Heart left ventricle (tissue), 13 donors: ENCODE measurements around the gene BAZ1B.

Experiments
- CTCF ChIP-seq, 12 donors: fragments of 200-600 bp; sonication (generic) in 4 of 12; IDR thresholded peaks; one replicate each; pipeline versions ENCODE4 v1.5.0 to v1.8.0; 2018 to 2022; ENCODE audit warnings: antibody characterized with exemption in 12 of 12, mild to moderate bottlenecking in 5 of 12
- POLR2A ChIP-seq, 2 donors: fragments of 450-650 bp; IDR thresholded peaks; one replicate each; pipeline ENCODE4 v1.6.1; 2017; ENCODE audit warnings: antibody characterized with exemption in 2 of 2, mild to moderate bottlenecking in 2 of 2, moderate library complexity in 2 of 2
- donor health status: ischemic (EF 13 %, LVEDD 7.1; RV severe dilation, severe dysfunction).
- donor health status: DM: no; HTN: yes; CAD: no.
- donor health status: DM: no; HTN: no; CAD: no.
- donor health status: ischemic (EF 25% LVEDD 6.9; RV normal size, moderate dysfunction).
- donor health status: ischemic (EF 25% LVEDD 5.7; RV mildly dilated, moderate dysfunction).
- donor health status: ischemic (EF 35%, LVEDD 5.7; RV mildly dilated, moderate dysfunction).
- donor health status: nonischemic (EF 11% LVEDD 7.7; RV severe dilation, severe dysfunction).
- donor health status: DM: yes; HTN: yes; CAD: no.
- donor health status: PGD.
- donor health status: ischemic (EF 29% LVEDD 5.4; RV normal size, mild dysfunction).
- donor health status: nonischemic (EF 23%, LVEDD 6.1; RV moderate dilation, normal function).

GRCh38 chr7:73507556-73507955 is 14.5 kb downstream of the BAZ1B start:
- TF ChIP-seq CTCF (IDR thresholded peaks at IDR 0.05) (no peak), POLR2A (IDR thresholded peaks at IDR 0.05) (no peak)
